Esophagus squamous epithelium (tissue), 5 donors: ENCODE measurements around the gene COA6. TPM values are rescaled to one million over a fixed set of nuclear protein-coding genes. Genes with fewer than 3 reads are reported as not detected.
"Not testable (repeated sequence)": the region's sequence is repeated elsewhere in the genome, so short reads cannot be mapped to it uniquely, and the experiment has no call there.

Experiments
- DNase-seq: peaks from one replicate; lab custom pipeline; 2025; lab: John Stamatoyannopoulos, UW
- H3K27ac ChIP-seq, 4 donors: fragments of 200-600 bp; sonication (generic); one replicate each; pipeline ENCODE4 v1.5.1; 2016 to 2019; ENCODE audit warnings: mild to moderate bottlenecking in 1 of 4
- H3K27me3 ChIP-seq, 4 donors: fragments of 200-600 bp; sonication (generic); 1 replicate in 3 of 4; 2 replicates in 1 of 4; pipeline versions ENCODE4 v1.5.1 to v1.6.0; 2017 to 2021; ENCODE audit warnings: antibody characterized with exemption in 1 of 4
- H3K36me3 ChIP-seq, 3 donors: fragments of 200-600 bp; sonication (generic); one replicate each; pipeline ENCODE4 v1.5.1; 2016 to 2019
- H3K4me1 ChIP-seq, 3 donors: fragments of 200-600 bp; sonication (generic); one replicate each; pipeline ENCODE4 v1.5.1; 2017 to 2019
- H3K4me3 ChIP-seq, 4 donors: fragments of 200-600 bp; sonication (generic); 1 replicate in 3 of 4; 2 replicates in 1 of 4; pipeline ENCODE4 v1.5.1; 2016 to 2019; ENCODE audit warnings: mild to moderate bottlenecking in 2 of 4, moderate library complexity in 1 of 4
- H3K9me3 ChIP-seq, 3 donors: fragments of 200-600 bp; sonication (generic); one replicate each; pipeline ENCODE4 v1.5.1; 2016 to 2019
- POLR2A ChIP-seq, 4 donors: fragments of 450-650 bp; IDR thresholded peaks; one replicate each; pipeline ENCODE4 v1.6.1; 2017; ENCODE audit warnings: antibody characterized with exemption in 4 of 4, mild to moderate bottlenecking in 4 of 4, moderate library complexity in 3 of 4
- WGBS, 2 donors: methylation state at CpG; one replicate each; pipeline ENCODE4 v1.1.5; 2018; 5-methylcytosine and 5-hydroxymethylcytosine counted together
- intact Hi-C: fragments of 100-400 bp; cut with DNase I; formaldehyde crosslinking; loops from one replicate; pipeline ENCODE4 v1.15.0; 2022
- total RNA-seq, 4 donors: library from RNA; depleted of rRNA; stranded (reverse); fragments of >200 nt; gene quantifications; one replicate each; pipeline ENCODE4 v1.1.0, GENCODE V29; 2016
- TF ChIP-seq, protein P1 (sequence below), 6 experiments: fragments of 450-650 bp in 4 of 6; fragments of 200-600 bp in 2 of 6; sonication (generic) in 2 of 6; IDR thresholded peaks; one replicate each; pipeline ENCODE4 v1.5.1; 2016 to 2019; ENCODE audit warnings: antibody characterized with exemption in 6 of 6, mild to moderate bottlenecking in 4 of 6, moderate library complexity in 4 of 6
- donor health status: DM: yes; HTN: yes; CAD: no.

Gene COA6
- total RNA-seq, 4 donors from 2014 or later = 17.1 to 33.5 (median 24.6) TPM

DNA sequence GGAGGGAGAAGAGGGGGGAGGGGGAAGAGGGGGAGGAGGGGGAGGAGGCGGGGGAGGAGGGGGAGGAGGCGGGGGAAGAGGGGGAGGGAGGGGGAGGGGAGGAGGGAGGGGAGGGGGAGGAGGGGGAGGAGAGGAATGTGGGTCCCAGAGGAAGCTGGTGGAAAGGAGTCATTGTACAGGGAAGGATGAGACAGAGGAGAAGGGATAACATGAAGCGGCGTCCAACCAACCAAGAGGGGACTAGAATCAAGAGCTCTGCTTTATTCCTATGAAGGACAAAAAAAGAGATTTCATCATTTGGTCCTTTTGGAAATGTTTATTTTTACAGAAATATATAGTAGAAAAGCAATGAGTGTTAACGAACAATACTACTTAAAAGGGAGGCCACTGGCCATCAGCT is 24.5 kb downstream of the COA6 start:
- H3K4me1 ChIP-seq = peaks cover 0 to 24% (median 0%) of the 10 kb centered on the region in 3 donors
- no peak overlapping the region for H3K4me3 ChIP-seq
- H3K36me3 ChIP-seq = peaks cover 0 to 25% (median 0%) of the 10 kb centered on the region in 3 donors
- intact Hi-C loops = no loop called here
- no peak for DNase-seq
- no peaks in the 10 kb centered on the region for H3K27me3 ChIP-seq
- no peak overlapping the region for H3K27ac ChIP-seq
- WGBS, 2 donors = 46 to 65% methylated on average over 3 to 4 of the region's 5 CpGs
- TF ChIP-seq, protein P1, sequence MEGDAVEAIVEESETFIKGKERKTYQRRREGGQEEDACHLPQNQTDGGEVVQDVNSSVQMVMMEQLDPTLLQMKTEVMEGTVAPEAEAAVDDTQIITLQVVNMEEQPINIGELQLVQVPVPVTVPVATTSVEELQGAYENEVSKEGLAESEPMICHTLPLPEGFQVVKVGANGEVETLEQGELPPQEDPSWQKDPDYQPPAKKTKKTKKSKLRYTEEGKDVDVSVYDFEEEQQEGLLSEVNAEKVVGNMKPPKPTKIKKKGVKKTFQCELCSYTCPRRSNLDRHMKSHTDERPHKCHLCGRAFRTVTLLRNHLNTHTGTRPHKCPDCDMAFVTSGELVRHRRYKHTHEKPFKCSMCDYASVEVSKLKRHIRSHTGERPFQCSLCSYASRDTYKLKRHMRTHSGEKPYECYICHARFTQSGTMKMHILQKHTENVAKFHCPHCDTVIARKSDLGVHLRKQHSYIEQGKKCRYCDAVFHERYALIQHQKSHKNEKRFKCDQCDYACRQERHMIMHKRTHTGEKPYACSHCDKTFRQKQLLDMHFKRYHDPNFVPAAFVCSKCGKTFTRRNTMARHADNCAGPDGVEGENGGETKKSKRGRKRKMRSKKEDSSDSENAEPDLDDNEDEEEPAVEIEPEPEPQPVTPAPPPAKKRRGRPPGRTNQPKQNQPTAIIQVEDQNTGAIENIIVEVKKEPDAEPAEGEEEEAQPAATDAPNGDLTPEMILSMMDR (IDR thresholded peaks at IDR 0.05) = no peak
- no peak for TF ChIP-seq POLR2A (IDR thresholded peaks at IDR 0.05)
- H3K9me3 ChIP-seq = no peaks in the 10 kb centered on the region

DNA sequence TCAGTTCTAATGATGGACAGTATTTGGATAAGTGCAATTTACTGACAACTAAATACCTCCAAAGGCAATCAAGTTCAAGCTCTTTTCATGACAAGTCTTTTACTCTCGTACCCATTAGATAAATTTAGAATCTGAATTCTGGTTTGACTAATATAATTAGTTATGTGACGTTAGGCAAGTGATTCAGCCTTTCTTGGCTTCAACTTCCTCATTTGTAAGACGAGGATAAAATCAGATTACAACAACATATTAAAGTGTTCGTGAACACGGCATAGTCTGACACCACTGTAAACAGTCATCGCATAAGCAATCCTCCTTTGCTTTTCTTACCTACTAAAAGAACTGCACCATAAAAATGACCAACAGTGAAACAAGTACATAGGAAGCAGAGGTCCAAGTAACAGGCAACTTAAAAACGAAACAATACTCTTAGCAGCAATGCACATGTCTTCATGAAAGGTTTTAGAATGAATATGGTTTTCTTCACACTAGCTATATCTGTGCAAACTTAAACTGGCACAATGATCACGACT is 25.7 kb downstream of the COA6 start:
- no peak for DNase-seq
- peaks cover 0 to 24% (median 0%) of the 10 kb centered on the region in 3 donors for H3K4me1 ChIP-seq
- TF ChIP-seq, protein P1 (IDR thresholded peaks at IDR 0.05) = no peak
- TF ChIP-seq POLR2A (IDR thresholded peaks at IDR 0.05) = no peak
- peaks cover 0 to 15% (median 0%) of the 10 kb centered on the region in 3 donors for H3K36me3 ChIP-seq
- no peaks in the 10 kb centered on the region for H3K9me3 ChIP-seq
- intact Hi-C loops = no loop called here
- H3K27me3 ChIP-seq = no peaks in the 10 kb centered on the region
- H3K27ac ChIP-seq = peak overlapping the region in 1 of 4 donors; percentile 52
- 36 to 40% methylated on average over 8 of the region's 8 CpGs for WGBS, 2 donors
- peak overlapping the region in 2 of 4 donors; percentile 19 to 48 for H3K4me3 ChIP-seq

DNA sequence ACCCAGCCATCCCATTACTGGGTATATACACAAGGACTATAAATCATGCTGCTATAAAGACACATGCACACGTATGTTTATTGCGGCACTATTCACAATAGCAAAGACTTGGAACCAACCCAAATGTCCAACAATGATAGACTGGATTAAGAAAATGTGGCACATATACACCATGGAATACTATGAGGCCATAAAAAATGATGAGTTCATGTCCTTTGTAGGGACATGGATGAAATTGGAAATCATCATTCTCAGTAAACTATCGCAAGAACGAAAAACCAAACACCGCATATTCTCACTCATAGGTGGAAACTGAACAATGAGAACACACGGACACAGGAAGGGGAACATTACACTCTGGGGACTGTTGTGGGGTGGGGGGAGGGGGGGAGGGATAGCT is 26.3 kb downstream of the COA6 start:
- intact Hi-C loops, DNase-seq, H3K4me3 ChIP-seq, H3K27me3 ChIP-seq, H3K27ac ChIP-seq, H3K9me3 ChIP-seq: not testable (repeated sequence)
- Histone ChIP-seq H3K4me1 (peaks cover 0 to 24% (median 0%) of the 10 kb centered on the region in 3 donors), H3K36me3 (peaks cover 0 to 12% (median 0%) of the 10 kb centered on the region in 3 donors)
- WGBS, 2 donors = 95% methylated on average over 6 of the region's 6 CpGs

DNA sequence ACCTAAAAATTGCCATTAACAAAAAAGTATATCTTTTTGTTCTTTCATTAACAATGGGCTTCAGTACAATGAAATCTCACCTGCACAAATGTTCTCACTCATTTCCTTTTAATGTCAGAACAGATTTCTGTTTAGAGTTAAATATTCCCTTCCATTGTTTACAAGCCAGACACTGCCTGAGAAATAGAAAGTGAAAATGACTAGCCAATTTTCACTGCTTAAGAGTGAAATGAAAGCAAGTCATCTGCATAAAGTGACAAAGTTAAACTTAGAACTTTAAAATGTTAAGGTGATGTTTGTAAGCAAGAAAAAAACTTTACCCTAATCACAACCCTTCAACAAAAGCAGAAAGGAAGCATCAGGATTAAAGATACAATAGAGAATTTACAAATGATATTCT is 27.5 kb downstream of the COA6 start:
- Histone ChIP-seq H3K27me3 (no peaks in the 10 kb centered on the region), H3K4me3 (peak overlapping the region in 1 of 4 donors; percentile 1), H3K27ac (peak overlapping the region in 2 of 4 donors; percentile 0 to 6), H3K9me3 (no peaks in the 10 kb centered on the region), H3K36me3 (peaks cover 0 to 12% (median 0%) of the 10 kb centered on the region in 3 donors), H3K4me1 (peaks cover 0 to 24% (median 0%) of the 10 kb centered on the region in 3 donors)
- no peak for TF ChIP-seq POLR2A (IDR thresholded peaks at IDR 0.05)
- TF ChIP-seq, protein P1 (IDR thresholded peaks at IDR 0.05) = no peak
- intact Hi-C loops = no loop called here
- no peak for DNase-seq

DNA sequence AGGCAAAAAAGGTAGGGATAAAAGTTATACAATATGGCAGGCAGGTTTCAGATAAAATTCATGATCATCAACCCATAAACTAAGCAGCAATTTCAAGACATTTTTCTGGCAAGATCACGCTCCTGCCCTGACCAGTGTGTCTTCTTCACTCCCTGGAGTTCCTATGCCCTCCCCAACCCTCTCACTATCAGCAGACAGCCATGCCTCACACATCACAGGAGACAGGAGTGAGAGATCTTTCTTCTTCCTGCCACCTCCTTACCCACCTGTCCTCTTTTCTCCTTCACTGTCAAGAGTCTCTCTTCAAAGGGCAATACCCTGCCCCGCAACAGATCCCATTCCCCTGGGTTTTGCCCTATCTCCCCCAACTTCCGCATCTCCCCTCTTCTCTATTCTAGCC is 28.4 kb downstream of the COA6 start:
- TF ChIP-seq POLR2A (IDR thresholded peaks at IDR 0.05) = no peak
- TF ChIP-seq, protein P1 (IDR thresholded peaks at IDR 0.05) = no peak
- 95 to 96% methylated on average over 3 of the region's 3 CpGs for WGBS, 2 donors
- no peaks in the 10 kb centered on the region for H3K27me3 ChIP-seq

More for the DNA sequence above, 28.4 kb downstream of the COA6 start:
- intact Hi-C loops = no loop called here
- DNase-seq = no peak
- Histone ChIP-seq H3K4me3 (no peak overlapping the region), H3K9me3 (no peaks in the 10 kb centered on the region), H3K36me3 (peaks cover 0 to 19% (median 0%) of the 10 kb centered on the region in 3 donors), H3K4me1 (peaks cover 0 to 24% (median 0%) of the 10 kb centered on the region in 3 donors), H3K27ac (peak overlapping the region in 1 of 4 donors; percentile 6)
